ENCODE results near the gene RGS9. TPM values are rescaled to one million over a fixed set of nuclear protein-coding genes. Genes with fewer than 3 reads are reported as not detected.

Gene RGS9

DNA sequence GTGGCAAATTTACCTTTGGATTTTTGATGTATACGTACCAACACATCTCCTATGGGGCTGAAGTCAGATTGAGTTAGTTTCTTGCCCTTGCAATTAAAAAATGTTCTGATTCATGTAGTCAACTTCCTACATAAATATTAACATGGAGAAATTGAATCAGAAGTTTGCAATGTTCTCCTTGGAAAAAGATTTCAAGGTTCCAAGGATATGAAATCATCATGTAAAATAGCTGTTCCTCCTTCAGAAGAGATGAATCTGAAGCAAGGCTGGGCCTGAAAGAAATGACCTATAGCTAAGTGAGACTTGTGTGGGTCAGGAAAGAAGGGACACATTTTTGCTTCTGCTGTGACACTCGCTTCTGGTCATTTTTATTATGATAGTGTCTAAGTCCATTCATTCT lies 131.7 kb downstream of the RGS9 start:
- Histone ChIP-seq H3K27me3 (ENCODE audit: control insufficient read depth in 3 of 3, insufficient read depth in 3 of 3, low read depth in 1 of 3, low read length in 3 of 3) (no peaks in the 10 kb centered on the region), H2BK12ac (ENCODE audit: low read length) (no peak overlapping the region), H3K18ac (ENCODE audit: low read length) (no peak overlapping the region), H3K4ac (ENCODE audit: low read length) (no peak overlapping the region), H2BK15ac (ENCODE audit: low read length) (no peak overlapping the region), H3K79me1 (ENCODE audit: low read depth, low read length) (no peaks in the 10 kb centered on the region), H2BK5ac (ENCODE audit: low read length) (no peak overlapping the region), H3K14ac (ENCODE audit: low read length) (no peak overlapping the region), H3K4me1 (ENCODE audit: control insufficient read depth in 2 of 2, insufficient read depth in 1 of 2, low read depth in 1 of 2, low read length in 2 of 2) (no peaks in the 10 kb centered on the region), H3K9ac (ENCODE audit: low read depth, low read length, poor library complexity) (no peak overlapping the region), H3K9me3 (replicated peaks in 1 of 2; ENCODE audit: control insufficient read depth in 2 of 2, insufficient read depth in 1 of 2, low read depth in 1 of 2, low read length in 2 of 2) (peaks cover 0 to 3% of the 10 kb centered on the region in 2 donors), H2AK5ac (ENCODE audit: low read depth, low read length) (no peak overlapping the region), H4K8ac (ENCODE audit: low read depth, low read length) (no peak overlapping the region), H3K36me3 (replicated peaks in 1 of 2; ENCODE audit: control insufficient read depth in 2 of 2, insufficient read depth in 2 of 2, low read length in 2 of 2) (no peaks in the 10 kb centered on the region), H3K27ac (replicated peaks; ENCODE audit: low read length) (no peak overlapping the region), H2AFZ (ENCODE audit: low read length) (no peak overlapping the region), H3K4me2 (ENCODE audit: insufficient read depth, low read length, poor library complexity, severe bottlenecking) (no peak overlapping the region), H3K4me3 (ENCODE audit: low read length in 2 of 2) (no peak overlapping the region), H4K91ac (ENCODE audit: low read depth, low read length, poor library complexity) (no peak overlapping the region), H2BK120ac (ENCODE audit: low read depth, low read length) (no peak overlapping the region), H3K23ac (ENCODE audit: low read depth, low read length, poor library complexity) (no peak overlapping the region)
- WGBS, 2 donors (ENCODE audit: extremely low coverage in 2 of 2, insufficient read length in 2 of 2, insufficient replicate concordance in 1 of 2): no CpG with 5 or more reads among the region's 2 CpGs
- no peak for DNase-seq (ENCODE audit: low spot score)

DNA sequence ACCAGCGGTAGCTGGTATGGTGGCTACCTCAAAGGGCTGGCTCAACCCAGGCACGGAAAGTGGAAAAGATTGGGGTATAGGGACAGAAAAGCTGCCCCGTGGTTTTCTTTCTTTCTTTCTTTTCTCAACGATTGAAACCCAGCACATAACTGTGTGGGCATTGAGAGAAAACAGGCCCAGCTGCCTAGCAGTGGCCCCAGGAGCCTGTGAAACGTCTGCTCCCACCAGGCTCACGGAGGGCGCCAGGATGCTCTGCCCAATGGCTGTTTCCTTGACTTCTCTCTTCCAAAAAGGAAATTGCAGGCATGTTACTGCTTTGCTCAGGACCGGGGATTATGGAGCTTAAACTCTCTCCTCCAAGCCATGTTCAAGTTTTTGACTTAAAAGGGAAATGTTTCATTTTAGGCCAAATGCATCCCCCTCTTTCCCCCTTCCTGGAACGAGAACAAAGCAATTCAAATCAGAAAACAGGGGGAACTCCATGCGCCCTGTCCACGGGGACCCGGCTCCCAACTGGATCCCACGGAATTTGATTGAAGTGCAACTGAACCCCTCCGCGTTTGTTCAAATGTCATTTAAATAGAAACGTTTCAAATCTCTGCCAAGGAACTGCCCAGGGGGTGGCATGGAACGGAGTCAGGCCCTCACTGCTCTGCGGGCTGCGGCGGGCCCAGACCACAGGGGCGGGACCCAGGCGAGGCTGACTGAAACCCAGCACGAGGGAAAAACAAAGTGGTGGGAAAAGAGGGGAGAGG lies 133.5 kb downstream of the RGS9 start:
- Histone ChIP-seq H3K27ac (replicated peaks; ENCODE audit: low read length) (no peak overlapping the region), H3K27me3 (ENCODE audit: control insufficient read depth in 3 of 3, insufficient read depth in 3 of 3, low read depth in 1 of 3, low read length in 3 of 3) (no peaks in the 10 kb centered on the region), H2AK5ac (ENCODE audit: low read depth, low read length) (no peak overlapping the region), H2BK12ac (ENCODE audit: low read length) (no peak overlapping the region), H3K79me1 (ENCODE audit: low read depth, low read length) (no peaks in the 10 kb centered on the region), H2BK120ac (ENCODE audit: low read depth, low read length) (no peak overlapping the region), H4K8ac (ENCODE audit: low read depth, low read length) (no peak overlapping the region), H3K18ac (ENCODE audit: low read length) (no peak overlapping the region), H3K4me3 (ENCODE audit: low read length in 2 of 2) (no peak overlapping the region), H3K23ac (ENCODE audit: low read depth, low read length, poor library complexity) (no peak overlapping the region), H2BK15ac (ENCODE audit: low read length) (no peak overlapping the region), H4K91ac (ENCODE audit: low read depth, low read length, poor library complexity) (no peak overlapping the region), H3K14ac (ENCODE audit: low read length) (no peak overlapping the region), H3K9ac (ENCODE audit: low read depth, low read length, poor library complexity) (no peak overlapping the region), H3K4me2 (ENCODE audit: insufficient read depth, low read length, poor library complexity, severe bottlenecking) (no peak overlapping the region), H3K36me3 (replicated peaks in 1 of 2; ENCODE audit: control insufficient read depth in 2 of 2, insufficient read depth in 2 of 2, low read length in 2 of 2) (no peaks in the 10 kb centered on the region), H3K4me1 (ENCODE audit: control insufficient read depth in 2 of 2, insufficient read depth in 1 of 2, low read depth in 1 of 2, low read length in 2 of 2) (no peaks in the 10 kb centered on the region), H3K9me3 (replicated peaks in 1 of 2; ENCODE audit: control insufficient read depth in 2 of 2, insufficient read depth in 1 of 2, low read depth in 1 of 2, low read length in 2 of 2) (peaks cover 0 to 3% of the 10 kb centered on the region in 2 donors), H2AFZ (ENCODE audit: low read length) (peak overlapping the region; percentile 59), H3K4ac (ENCODE audit: low read length) (no peak overlapping the region), H2BK5ac (ENCODE audit: low read length) (no peak overlapping the region)
- no peak for DNase-seq (ENCODE audit: low spot score)
- WGBS, 2 donors (ENCODE audit: extremely low coverage in 2 of 2, insufficient read length in 2 of 2, insufficient replicate concordance in 1 of 2): no CpG with 5 or more reads among the region's 23 CpGs

DNA sequence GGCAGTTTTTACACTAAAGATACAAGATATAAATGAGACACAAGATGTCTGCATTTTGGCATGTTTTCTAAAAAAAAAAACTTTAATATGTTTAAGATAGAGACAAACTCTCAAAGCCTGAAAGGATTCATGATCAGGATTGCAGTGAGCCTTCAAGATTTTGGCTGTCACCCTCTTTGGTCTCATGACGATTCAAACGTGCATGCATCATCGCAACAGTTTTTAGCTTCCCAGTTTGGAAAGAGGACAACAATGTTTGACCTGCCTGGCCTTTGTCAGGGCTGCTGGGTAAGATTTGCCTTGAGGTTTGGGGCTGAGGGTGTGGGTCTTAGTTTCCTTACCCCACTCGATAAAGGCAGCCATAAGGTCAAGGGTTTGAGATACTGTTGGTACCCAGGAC lies 134.1 kb downstream of the RGS9 start:
- H2BK120ac ChIP-seq (ENCODE audit: low read depth, low read length): no peak overlapping the region
- no peak overlapping the region for H2BK5ac ChIP-seq (ENCODE audit: low read length)
- no peak overlapping the region for H3K9ac ChIP-seq (ENCODE audit: low read depth, low read length, poor library complexity)
- no peak for DNase-seq (ENCODE audit: low spot score)
- H3K23ac ChIP-seq (ENCODE audit: low read depth, low read length, poor library complexity): no peak overlapping the region
- no peak overlapping the region for H2BK12ac ChIP-seq (ENCODE audit: low read length)
- H2BK15ac ChIP-seq (ENCODE audit: low read length): no peak overlapping the region
- H3K79me1 ChIP-seq (ENCODE audit: low read depth, low read length): no peaks in the 10 kb centered on the region
- H3K4me2 ChIP-seq (ENCODE audit: insufficient read depth, low read length, poor library complexity, severe bottlenecking): no peak overlapping the region
- no peaks in the 10 kb centered on the region for H3K4me1 ChIP-seq (ENCODE audit: control insufficient read depth in 2 of 2, insufficient read depth in 1 of 2, low read depth in 1 of 2, low read length in 2 of 2)
- H3K4ac ChIP-seq (ENCODE audit: low read length): no peak overlapping the region
- no peak overlapping the region for H4K8ac ChIP-seq (ENCODE audit: low read depth, low read length)
- H2AK5ac ChIP-seq (ENCODE audit: low read depth, low read length): no peak overlapping the region
- H3K27ac ChIP-seq (replicated peaks; ENCODE audit: low read length): no peak overlapping the region
- H2AFZ ChIP-seq (ENCODE audit: low read length): peak overlapping the region; percentile 59
- H3K18ac ChIP-seq (ENCODE audit: low read length): no peak overlapping the region
- H3K14ac ChIP-seq (ENCODE audit: low read length): no peak overlapping the region
- no peaks in the 10 kb centered on the region for H3K9me3 ChIP-seq (replicated peaks in 1 of 2; ENCODE audit: control insufficient read depth in 2 of 2, insufficient read depth in 1 of 2, low read depth in 1 of 2, low read length in 2 of 2)
- H3K36me3 ChIP-seq (replicated peaks in 1 of 2; ENCODE audit: control insufficient read depth in 2 of 2, insufficient read depth in 2 of 2, low read length in 2 of 2): no peaks in the 10 kb centered on the region
- H3K4me3 ChIP-seq (ENCODE audit: low read length in 2 of 2): no peak overlapping the region
- no CpG with 5 or more reads among the region's 4 CpGs for WGBS, 2 donors (ENCODE audit: extremely low coverage in 2 of 2, insufficient read length in 2 of 2, insufficient replicate concordance in 1 of 2)
- no peak overlapping the region for H4K91ac ChIP-seq (ENCODE audit: low read depth, low read length, poor library complexity)
- no peaks in the 10 kb centered on the region for H3K27me3 ChIP-seq (ENCODE audit: control insufficient read depth in 3 of 3, insufficient read depth in 3 of 3, low read depth in 1 of 3, low read length in 3 of 3)

Small RNAs within 50 kb of the gene (small RNA-seq; reads per million reads assigned to genes)
- gene AC060771.1 (ENCODE audit: insufficient read depth): not detected

Measured in neuronal stem cell (in vitro differentiated cells).